Activated CD4-positive, alpha-beta T cell treated with anti-CD3 and anti-CD28 coated beads, Interleukin-2, amount 50 U/mL, for 16 hours (primary cell): ENCODE data around the gene AGPAT2.

ENCODE experiments used
- DNase-seq: peaks from one replicate; pipeline ENCODE4 v3.0.0-alpha.2; 2020

AGPAT2 gene

GRCh38 chr9:136700959-136701667, 13.9 kb upstream of the AGPAT2 start:
- peak; percentile 82 for DNase-seq

GRCh38 chr9:136700304-136700703, 13.0 kb upstream of the AGPAT2 start:
- DNase-seq: no peak

- DNase-seq: no peak
Measured at GRCh38 chr9:136698635-136699246, 11.5 kb upstream of the AGPAT2 start.

- DNase-seq: no peak
Measured at GRCh38 chr9:136697821-136698526, 10.7 kb upstream of the AGPAT2 start.

- DNase-seq: no peak
Measured at GRCh38 chr9:136697146-136697820, 10.0 kb upstream of the AGPAT2 start.

- no peak for DNase-seq
Measured at GRCh38 chr9:136696502-136696901, 9.2 kb upstream of the AGPAT2 start.

- no peak for DNase-seq
Measured at GRCh38 chr9:136695955-136696354, 8.7 kb upstream of the AGPAT2 start.

- DNase-seq: no peak
Measured at GRCh38 chr9:136695435-136695895, 8.2 kb upstream of the AGPAT2 start.

GRCh38 chr9:136694872-136695247, 7.6 kb upstream of the AGPAT2 start:
- DNase-seq: no peak

- DNase-seq: peak; percentile 24
Measured at GRCh38 chr9:136694163-136694871, 7.1 kb upstream of the AGPAT2 start.

GRCh38 chr9:136693490-136694162, 6.4 kb upstream of the AGPAT2 start:
- no peak for DNase-seq

GRCh38 chr9:136693135-136693489, 5.9 kb upstream of the AGPAT2 start:
- DNase-seq: no peak

- no peak for DNase-seq
Measured at GRCh38 chr9:136692185-136693134, 5.2 kb upstream of the AGPAT2 start.

- DNase-seq: no peak
Measured at GRCh38 chr9:136691316-136692184, 4.3 kb upstream of the AGPAT2 start.

- DNase-seq: no peak
Measured at GRCh38 chr9:136690806-136691261, 3.6 kb upstream of the AGPAT2 start.

GRCh38 chr9:136690104-136690805, 3.0 kb upstream of the AGPAT2 start:
- no peak for DNase-seq

GRCh38 chr9:136689108-136689460, 1.8 kb upstream of the AGPAT2 start:
- no peak for DNase-seq

- DNase-seq: no peak
Measured at GRCh38 chr9:136688274-136689107, 1.2 kb upstream of the AGPAT2 start.
